Nephron (organoid): ENCODE results near the gene SPG7.

Experiments
- H3K27ac Mint-ChIP-seq, 3 experiments: 2 replicates each; pipeline ENCODE4 v1.8.0; 2020; ENCODE audit warnings: mixed read lengths in 3 of 3, mild to moderate bottlenecking in 2 of 3, moderate library complexity in 1 of 3
- H3K27me3 Mint-ChIP-seq: 2 replicates; pipeline ENCODE4 v1.8.0; 2021; ENCODE audit warnings: low read depth, mild to moderate bottlenecking, moderate library complexity, mixed read lengths
- H3K36me3 Mint-ChIP-seq: 2 replicates; pipeline ENCODE4 v1.8.0; 2020; ENCODE audit warnings: low read depth, mixed read lengths
- H3K4me1 Mint-ChIP-seq: 2 replicates; pipeline ENCODE4 v1.8.0; 2020; ENCODE audit warnings: mixed read lengths
- H3K4me3 Mint-ChIP-seq, 3 experiments: 2 replicates each; pipeline ENCODE4 v1.8.0; 2020; ENCODE audit warnings: mild to moderate bottlenecking in 3 of 3, mixed read lengths in 3 of 3, moderate library complexity in 2 of 3
- H3K9me3 Mint-ChIP-seq: 2 replicates; pipeline ENCODE4 v1.8.0; 2020; ENCODE audit warnings: mixed read lengths
- TF ChIP-seq, protein P1 (sequence below), 3 experiments: fragments of 200-600 bp; sonication (generic); IDR thresholded peaks; one replicate each; pipeline ENCODE4 v1.5.0; 2021; ENCODE audit warnings: antibody characterized with exemption in 3 of 3; ENCODE audit not compliant: unreplicated experiment in 3 of 3

The SPG7 gene

GRCh38 chr16:89534252-89534756 is 26.1 kb downstream of the SPG7 start:
- H3K4me3 Mint-ChIP-seq, result no peak overlapping the region
- H3K27me3 Mint-ChIP-seq, result no peaks in the 10 kb centered on the region
- H3K27ac Mint-ChIP-seq, result no peak overlapping the region
- peaks cover 5% of the 10 kb centered on the region for H3K4me1 Mint-ChIP-seq
- TF ChIP-seq, protein P1, sequence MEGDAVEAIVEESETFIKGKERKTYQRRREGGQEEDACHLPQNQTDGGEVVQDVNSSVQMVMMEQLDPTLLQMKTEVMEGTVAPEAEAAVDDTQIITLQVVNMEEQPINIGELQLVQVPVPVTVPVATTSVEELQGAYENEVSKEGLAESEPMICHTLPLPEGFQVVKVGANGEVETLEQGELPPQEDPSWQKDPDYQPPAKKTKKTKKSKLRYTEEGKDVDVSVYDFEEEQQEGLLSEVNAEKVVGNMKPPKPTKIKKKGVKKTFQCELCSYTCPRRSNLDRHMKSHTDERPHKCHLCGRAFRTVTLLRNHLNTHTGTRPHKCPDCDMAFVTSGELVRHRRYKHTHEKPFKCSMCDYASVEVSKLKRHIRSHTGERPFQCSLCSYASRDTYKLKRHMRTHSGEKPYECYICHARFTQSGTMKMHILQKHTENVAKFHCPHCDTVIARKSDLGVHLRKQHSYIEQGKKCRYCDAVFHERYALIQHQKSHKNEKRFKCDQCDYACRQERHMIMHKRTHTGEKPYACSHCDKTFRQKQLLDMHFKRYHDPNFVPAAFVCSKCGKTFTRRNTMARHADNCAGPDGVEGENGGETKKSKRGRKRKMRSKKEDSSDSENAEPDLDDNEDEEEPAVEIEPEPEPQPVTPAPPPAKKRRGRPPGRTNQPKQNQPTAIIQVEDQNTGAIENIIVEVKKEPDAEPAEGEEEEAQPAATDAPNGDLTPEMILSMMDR (IDR thresholded peaks at IDR 0.05; ENCODE audit: unreplicated experiment in 3 of 3), result no peak
- no peaks in the 10 kb centered on the region for H3K9me3 Mint-ChIP-seq
- H3K36me3 Mint-ChIP-seq, result peaks cover 48% of the 10 kb centered on the region

DNA sequence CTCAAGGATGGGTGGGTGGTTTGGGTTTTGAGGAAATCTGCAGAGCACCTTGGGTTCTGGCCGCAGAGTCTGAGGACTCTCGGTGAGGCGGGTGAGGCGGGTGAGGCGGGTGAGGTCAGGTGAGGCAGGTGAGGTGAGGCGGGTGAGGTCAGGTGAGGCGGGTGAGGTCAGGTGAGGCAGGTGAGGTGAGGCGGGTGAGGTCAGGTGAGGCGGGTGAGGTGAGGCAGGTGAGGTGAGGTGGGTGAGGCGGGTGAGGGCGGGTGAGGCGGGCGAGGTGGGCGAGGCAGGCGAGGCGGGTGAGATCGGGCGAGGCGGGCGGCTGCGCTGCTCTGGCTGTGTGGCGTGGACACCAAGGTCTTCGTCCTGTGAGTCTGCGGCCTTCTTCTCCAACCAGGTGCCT is 28.2 kb downstream of the SPG7 start:
- no peak overlapping the region for H3K27ac Mint-ChIP-seq
- TF ChIP-seq, protein P1 (IDR thresholded peaks at IDR 0.05; ENCODE audit: unreplicated experiment in 3 of 3), result no peak
- peaks cover 5% of the 10 kb centered on the region for H3K4me1 Mint-ChIP-seq
- H3K9me3 Mint-ChIP-seq, result no peaks in the 10 kb centered on the region
- peaks cover 50% of the 10 kb centered on the region for H3K36me3 Mint-ChIP-seq
- no peaks in the 10 kb centered on the region for H3K27me3 Mint-ChIP-seq
- H3K4me3 Mint-ChIP-seq, result no peak overlapping the region

DNA sequence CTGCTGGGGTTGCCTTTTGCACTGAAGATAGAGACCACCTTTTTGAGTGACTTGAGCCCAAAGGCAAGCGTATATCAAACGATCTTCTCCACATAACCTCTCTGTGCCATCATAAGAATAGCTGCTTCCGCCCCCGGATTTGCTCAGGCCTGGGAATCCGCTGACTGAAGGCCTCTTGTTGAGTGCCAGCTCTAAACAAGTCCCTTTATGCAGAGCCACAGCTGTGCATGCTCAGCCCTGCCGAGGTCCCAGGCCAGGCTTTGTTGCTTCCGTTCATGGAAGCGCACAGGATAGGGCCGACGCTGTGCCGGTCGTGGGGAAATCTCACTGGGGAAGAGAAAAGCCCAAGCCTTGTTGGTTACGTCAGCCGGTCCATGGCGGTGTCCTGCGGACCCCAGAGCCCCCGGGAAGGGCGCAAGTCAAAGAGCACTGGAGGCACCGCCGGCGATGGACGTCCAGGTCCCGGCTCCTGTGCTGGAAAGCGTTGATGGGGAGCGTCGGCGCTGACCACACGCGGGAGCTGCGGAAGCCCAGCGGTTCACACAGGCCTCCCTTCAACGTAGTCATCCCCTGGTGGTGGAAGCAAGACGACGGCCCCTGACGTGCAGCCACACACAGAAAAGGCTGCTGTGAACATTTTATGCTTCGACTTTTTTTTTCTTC is 28.8 kb downstream of the SPG7 start:
- Mint-ChIP-seq H3K27me3 (no peaks in the 10 kb centered on the region), H3K9me3 (no peaks in the 10 kb centered on the region), H3K27ac (no peak overlapping the region), H3K36me3 (peaks cover 47% of the 10 kb centered on the region), H3K4me3 (no peak overlapping the region), H3K4me1 (peaks cover 5% of the 10 kb centered on the region)
- TF ChIP-seq, protein P1 (IDR thresholded peaks at IDR 0.05; ENCODE audit: unreplicated experiment in 3 of 3), result no peak

DNA sequence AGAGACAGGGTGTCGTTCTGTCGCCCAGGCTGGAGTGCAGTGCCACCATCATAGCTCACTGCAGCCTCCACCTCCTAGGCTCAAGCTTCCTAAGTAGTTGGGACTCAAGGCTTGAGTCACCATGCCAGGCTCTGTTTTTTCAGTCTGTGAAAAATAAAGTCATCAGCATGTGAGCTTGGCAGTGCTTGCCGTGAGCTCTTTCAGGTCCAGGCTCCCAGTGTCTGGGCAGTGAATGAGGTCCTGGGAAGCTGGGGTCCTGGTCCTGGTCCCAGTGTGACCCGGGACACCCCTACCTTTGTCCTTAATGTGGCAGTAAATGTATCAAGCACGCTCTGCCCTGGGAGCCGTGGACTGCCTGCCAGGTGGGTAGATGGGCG is 29.3 kb downstream of the SPG7 start:
- Mint-ChIP-seq H3K9me3 (no peaks in the 10 kb centered on the region), H3K36me3 (peaks cover 49% of the 10 kb centered on the region), H3K27me3 (no peaks in the 10 kb centered on the region), H3K27ac (no peak overlapping the region), H3K4me3 (no peak overlapping the region), H3K4me1 (peaks cover 5% of the 10 kb centered on the region)
- TF ChIP-seq, protein P1 (IDR thresholded peaks at IDR 0.05; ENCODE audit: unreplicated experiment in 3 of 3), result no peak

- TF ChIP-seq, protein P1 (IDR thresholded peaks at IDR 0.05; ENCODE audit: unreplicated experiment in 3 of 3), result no peak
Measured at GRCh38 chr16:89538286-89538685, 30.1 kb downstream of the SPG7 start.

DNA sequence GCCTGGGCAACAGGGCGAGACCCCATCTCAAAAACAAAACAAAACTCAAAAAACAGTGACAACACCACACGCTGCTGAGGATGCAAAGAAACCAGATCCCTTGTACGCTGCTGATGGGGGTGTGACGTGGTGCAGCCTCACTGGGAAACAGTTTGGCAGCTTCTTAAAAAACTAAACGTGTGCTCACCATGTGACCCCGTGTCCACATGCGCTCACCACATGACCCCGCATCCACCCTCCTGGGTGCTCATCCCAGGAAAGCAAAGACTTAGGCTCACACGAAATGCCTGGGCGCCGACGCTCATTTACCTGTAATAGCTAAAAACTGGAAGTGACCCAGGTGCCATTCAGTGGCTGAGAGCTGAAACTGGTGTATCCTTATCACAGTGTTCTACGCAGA is 32.4 kb downstream of the SPG7 start:
- no peaks in the 10 kb centered on the region for H3K27me3 Mint-ChIP-seq
- no peak overlapping the region for H3K4me3 Mint-ChIP-seq
- peaks cover 5% of the 10 kb centered on the region for H3K4me1 Mint-ChIP-seq
- H3K9me3 Mint-ChIP-seq, result no peaks in the 10 kb centered on the region
- H3K27ac Mint-ChIP-seq, result no peak overlapping the region
- TF ChIP-seq, protein P1 (IDR thresholded peaks at IDR 0.05; ENCODE audit: unreplicated experiment in 3 of 3), result no peak
- H3K36me3 Mint-ChIP-seq, result peaks cover 37% of the 10 kb centered on the region

More at GRCh38 chr16:89538286-89538685, 30.1 kb downstream of the SPG7 start:
- Mint-ChIP-seq H3K4me1 (peaks cover 5% of the 10 kb centered on the region), H3K27me3 (no peaks in the 10 kb centered on the region), H3K4me3 (no peak overlapping the region), H3K36me3 (peaks cover 49% of the 10 kb centered on the region), H3K27ac (no peak overlapping the region), H3K9me3 (no peaks in the 10 kb centered on the region)
